Sigmoid colon (tissue), 7 donors: ENCODE data around the gene LIMA1. TPM values are rescaled to one million over a fixed set of nuclear protein-coding genes. Genes with fewer than 3 reads are reported as not detected.
A peak's percentile ranks its signal among the peaks of the same experiment; 100 is the strongest.

Experiments used
- DNase-seq: peaks from one replicate; pipeline ENCODE4 v3.0.0-alpha.2; 2019
- H3K27ac ChIP-seq, 4 donors: fragments of 200-600 bp; sonication (generic); one replicate each; pipeline ENCODE4 v1.5.1; 2016 to 2019; ENCODE audit warnings: mild to moderate bottlenecking in 1 of 4
- H3K27me3 ChIP-seq, 3 donors: fragments of 200-600 bp; sonication (generic); one replicate each; pipeline ENCODE4 v1.5.1; 2019; ENCODE audit warnings: mild to moderate bottlenecking in 1 of 3
- H3K36me3 ChIP-seq, 4 donors: fragments of 200-600 bp; sonication (generic); one replicate each; pipeline ENCODE4 v1.5.1; 2016 to 2019
- H3K4me1 ChIP-seq, 4 donors: fragments of 200-600 bp; sonication (generic); one replicate each; pipeline ENCODE4 v1.5.1; 2017 to 2019
- H3K4me3 ChIP-seq, 4 donors: fragments of 200-600 bp; sonication (generic); one replicate each; pipeline ENCODE4 v1.5.1; 2017 to 2019; ENCODE audit warnings: mild to moderate bottlenecking in 2 of 4, moderate library complexity in 1 of 4
- H3K9me3 ChIP-seq, 4 donors: fragments of 200-600 bp in 3 of 4; sonication (generic) in 3 of 4; one replicate each; pipeline versions ENCODE4 v1.5.1 to v1.6.1; 2013 to 2019
- EP300 ChIP-seq, 4 donors: sonication (generic); formaldehyde crosslinking; IDR thresholded peaks; one replicate each; pipeline ENCODE4 v1.6.1; 2017; ENCODE audit warnings: antibody characterized with exemption in 4 of 4
- POLR2A ChIP-seq, 2 donors: fragments of 450-650 bp; IDR thresholded peaks; one replicate each; pipeline ENCODE4 v1.6.1; 2016; ENCODE audit warnings: antibody characterized with exemption in 2 of 2, mild to moderate bottlenecking in 2 of 2, moderate library complexity in 2 of 2
- POLR2AphosphoS5 ChIP-seq, 4 donors: sonication (generic); formaldehyde crosslinking; IDR thresholded peaks; one replicate each; pipeline ENCODE4 v1.6.1; 2017; ENCODE audit warnings: antibody characterized with exemption in 4 of 4
- WGBS, 2 donors: extraction: QIAGEN DNeasy Blood & Tissue Kit; methylation state at CpG; one replicate each; pipeline ENCODE4 v1.1.7; 2013; 5-methylcytosine and 5-hydroxymethylcytosine counted together
- intact Hi-C: fragments of 100-400 bp; cut with DNase I; formaldehyde crosslinking; loops from one replicate; pipeline ENCODE4 v1.15.1; 2023
- polyA plus RNA-seq, 3 donors: library from polyadenylated mRNA; stranded (reverse); fragments of 200-250 nt; gene quantifications; one replicate each; pipeline ENCODE4 v1.2.3, GENCODE V29; 2013
- total RNA-seq, 4 donors: library from RNA; depleted of rRNA; stranded (reverse); fragments of >200 nt; gene quantifications; one replicate each; pipeline ENCODE4 v1.1.0, GENCODE V29; 2016
- TF ChIP-seq, protein P1 (sequence below), 4 experiments: fragments of 450-650 bp in 3 of 4; fragments of 200-600 bp in 1 of 4; IDR thresholded peaks; one replicate each; pipeline ENCODE4 v1.5.1; 2016 to 2019; ENCODE audit warnings: antibody characterized with exemption in 4 of 4, mild to moderate bottlenecking in 3 of 4, moderate library complexity in 2 of 4
- donor health status: healthy with polysubstance abuse.
- donor health status: Bipolar disorder and iron deficiency.
- donor health status: healthy.

The LIMA1 gene
- total and polyA plus RNA-seq, 7 donors = 39.7 to 181 (median 108) TPM

- no peak for DNase-seq
- Histone ChIP-seq H3K27me3 (no peaks in the 10 kb centered on the region), H3K36me3 (peaks cover 0 to 78% (median 22%) of the 10 kb centered on the region in 4 donors), H3K9me3 (no peaks in the 10 kb centered on the region), H3K4me3 (no peak overlapping the region), H3K4me1 (peaks cover 0 to 8% (median 3%) of the 10 kb centered on the region in 4 donors), H3K27ac (no peak overlapping the region)
- intact Hi-C loops = no loop called here
- 66 to 78% methylated on average over 4 of the region's 4 CpGs for WGBS, 2 donors
- TF ChIP-seq, protein P1, sequence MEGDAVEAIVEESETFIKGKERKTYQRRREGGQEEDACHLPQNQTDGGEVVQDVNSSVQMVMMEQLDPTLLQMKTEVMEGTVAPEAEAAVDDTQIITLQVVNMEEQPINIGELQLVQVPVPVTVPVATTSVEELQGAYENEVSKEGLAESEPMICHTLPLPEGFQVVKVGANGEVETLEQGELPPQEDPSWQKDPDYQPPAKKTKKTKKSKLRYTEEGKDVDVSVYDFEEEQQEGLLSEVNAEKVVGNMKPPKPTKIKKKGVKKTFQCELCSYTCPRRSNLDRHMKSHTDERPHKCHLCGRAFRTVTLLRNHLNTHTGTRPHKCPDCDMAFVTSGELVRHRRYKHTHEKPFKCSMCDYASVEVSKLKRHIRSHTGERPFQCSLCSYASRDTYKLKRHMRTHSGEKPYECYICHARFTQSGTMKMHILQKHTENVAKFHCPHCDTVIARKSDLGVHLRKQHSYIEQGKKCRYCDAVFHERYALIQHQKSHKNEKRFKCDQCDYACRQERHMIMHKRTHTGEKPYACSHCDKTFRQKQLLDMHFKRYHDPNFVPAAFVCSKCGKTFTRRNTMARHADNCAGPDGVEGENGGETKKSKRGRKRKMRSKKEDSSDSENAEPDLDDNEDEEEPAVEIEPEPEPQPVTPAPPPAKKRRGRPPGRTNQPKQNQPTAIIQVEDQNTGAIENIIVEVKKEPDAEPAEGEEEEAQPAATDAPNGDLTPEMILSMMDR (IDR thresholded peaks at IDR 0.05) = no peak
- TF ChIP-seq POLR2A (IDR thresholded peaks at IDR 0.05) = no peak
- TF ChIP-seq EP300 (IDR thresholded peaks at IDR 0.05) = no peak
- no peak for TF ChIP-seq POLR2AphosphoS5 (IDR thresholded peaks at IDR 0.05)
Measured at GRCh38 chr12:50195832-50196231, 87.5 kb downstream of the LIMA1 start.

- intact Hi-C loops = no loop called here
- Histone ChIP-seq H3K4me3 (no peak overlapping the region), H3K9me3 (no peaks in the 10 kb centered on the region), H3K27ac (no peak overlapping the region), H3K27me3 (no peaks in the 10 kb centered on the region), H3K36me3 (peaks cover 0 to 52% (median 9%) of the 10 kb centered on the region in 4 donors), H3K4me1 (peaks cover 0 to 18% (median 13%) of the 10 kb centered on the region in 4 donors)
- no peak for DNase-seq
- TF ChIP-seq, protein P1 (IDR thresholded peaks at IDR 0.05) = no peak
- TF ChIP-seq EP300 (IDR thresholded peaks at IDR 0.05) (no peak), POLR2AphosphoS5 (IDR thresholded peaks at IDR 0.05) (no peak), POLR2A (IDR thresholded peaks at IDR 0.05) (no peak)
- 88 to 89% methylated on average over 5 of the region's 5 CpGs for WGBS, 2 donors
Measured at GRCh38 chr12:50192908-50193307, 90.4 kb downstream of the LIMA1 start.

- H3K4me1 ChIP-seq = peaks cover 0 to 23% (median 19%) of the 10 kb centered on the region in 4 donors
- no peaks in the 10 kb centered on the region for H3K9me3 ChIP-seq
- DNase-seq = no peak
- H3K36me3 ChIP-seq = peaks cover 0 to 45% (median 9%) of the 10 kb centered on the region in 4 donors
- no peak overlapping the region for H3K27ac ChIP-seq
- 81 to 94% methylated on average over 4 of the region's 4 CpGs for WGBS, 2 donors
- no peak overlapping the region for H3K4me3 ChIP-seq
- intact Hi-C loops = no loop called here
- TF ChIP-seq POLR2A (IDR thresholded peaks at IDR 0.05) = no peak
- no peaks in the 10 kb centered on the region for H3K27me3 ChIP-seq
Measured at GRCh38 chr12:50192236-50192635, 91.1 kb downstream of the LIMA1 start.

DNA sequence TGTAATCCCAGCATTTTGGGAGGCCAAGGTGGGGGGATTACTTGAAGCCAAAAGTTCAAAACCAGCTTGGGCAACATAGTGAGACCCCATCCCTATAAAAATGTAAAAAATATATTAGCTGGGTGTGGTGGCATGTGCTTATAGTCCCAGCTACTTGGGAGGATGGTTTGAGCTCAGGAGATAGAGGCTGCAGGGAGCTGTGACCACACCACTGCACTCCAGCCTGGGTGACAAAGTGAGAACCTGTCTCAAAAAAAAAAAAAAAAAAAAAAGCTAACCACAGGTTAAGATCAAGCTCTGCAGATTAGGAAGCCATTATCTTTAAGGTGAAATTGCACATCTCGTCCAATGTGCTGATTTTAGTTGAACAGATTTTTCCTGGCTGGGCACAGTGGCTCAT, 92.5 kb downstream of the LIMA1 start:
- intact Hi-C loops = no loop called here
- TF ChIP-seq EP300 (IDR thresholded peaks at IDR 0.05) (no peak), POLR2AphosphoS5 (IDR thresholded peaks at IDR 0.05) (no peak), POLR2A (IDR thresholded peaks at IDR 0.05) (no peak)
- TF ChIP-seq, protein P1 (IDR thresholded peaks at IDR 0.05) = no peak
- Histone ChIP-seq H3K4me1 (peaks cover 0 to 28% (median 18%) of the 10 kb centered on the region in 4 donors), H3K4me3 (no peak overlapping the region), H3K27ac (no peak overlapping the region), H3K9me3 (no peaks in the 10 kb centered on the region), H3K36me3 (peaks cover 0 to 37% (median 9%) of the 10 kb centered on the region in 4 donors), H3K27me3 (no peaks in the 10 kb centered on the region)
- WGBS, 2 donors = 86 to 90% methylated on average over 1 of the region's 1 CpG
- no peak for DNase-seq

DNA sequence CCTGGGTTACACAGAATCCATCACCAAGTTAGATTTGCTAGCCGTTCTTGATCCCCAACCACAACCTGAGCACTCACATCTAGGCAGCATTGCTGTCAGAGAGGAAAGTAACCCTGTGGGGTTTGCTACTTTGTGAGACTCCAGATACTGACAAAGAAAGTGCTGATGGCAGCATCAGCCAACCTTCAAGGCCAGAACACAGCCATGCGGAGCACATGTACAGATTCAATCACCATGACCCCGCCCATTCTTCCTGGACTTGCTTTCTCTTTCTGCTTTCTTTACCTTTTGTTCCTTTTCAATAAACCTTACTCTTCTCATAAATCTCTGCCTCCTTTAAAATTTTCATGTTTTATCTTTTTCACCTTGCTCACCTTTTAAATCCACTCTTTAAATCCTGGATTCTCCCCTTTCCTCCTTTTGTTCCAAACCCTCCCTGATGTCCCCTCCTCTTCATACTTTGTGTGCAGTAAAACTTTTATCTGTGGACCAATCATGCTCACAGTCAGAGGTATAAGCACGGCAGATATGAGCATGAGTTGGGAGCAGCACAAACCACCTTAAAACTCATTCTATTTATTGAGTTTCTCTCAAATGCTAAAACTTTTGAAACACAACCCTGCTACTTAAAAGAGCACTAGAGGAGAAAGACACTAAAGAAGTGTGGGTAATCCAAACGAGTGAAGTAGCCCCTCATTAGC, 94.3 kb downstream of the LIMA1 start:
- Histone ChIP-seq H3K27me3 (no peaks in the 10 kb centered on the region), H3K27ac (peak overlapping the region in 3 of 4 donors; percentile 23 to 44 (median 29)), H3K4me3 (no peak overlapping the region), H3K36me3 (peaks cover 0 to 28% (median under 1%) of the 10 kb centered on the region in 4 donors), H3K9me3 (no peaks in the 10 kb centered on the region), H3K4me1 (peaks cover 0 to 30% (median 18%) of the 10 kb centered on the region in 4 donors)
- WGBS, 2 donors = 59 to 68% methylated on average over 5 of the region's 5 CpGs
- TF ChIP-seq EP300 (IDR thresholded peaks at IDR 0.05) (no peak), POLR2AphosphoS5 (IDR thresholded peaks at IDR 0.05) (no peak)
- TF ChIP-seq, protein P1 (IDR thresholded peaks at IDR 0.05) = no peak
- no peak for DNase-seq
- intact Hi-C loops = no loop called here
